GM19324 (cell line): ENCODE results near the gene SSTR3.
"Not testable (repeated sequence)": the region's sequence is repeated elsewhere in the genome, so short reads cannot be mapped to it uniquely, and the experiment has no call there.

Source experiments
- ATAC-seq: cut with Tn5 transposase; IDR thresholded peaks from one replicate; pipeline ENCODE4 v1.9.1; 2021; ENCODE audit warnings: mild to moderate bottlenecking, moderate library complexity; ENCODE audit not compliant: unreplicated experiment, low FRiP score

The SSTR3 gene

DNA sequence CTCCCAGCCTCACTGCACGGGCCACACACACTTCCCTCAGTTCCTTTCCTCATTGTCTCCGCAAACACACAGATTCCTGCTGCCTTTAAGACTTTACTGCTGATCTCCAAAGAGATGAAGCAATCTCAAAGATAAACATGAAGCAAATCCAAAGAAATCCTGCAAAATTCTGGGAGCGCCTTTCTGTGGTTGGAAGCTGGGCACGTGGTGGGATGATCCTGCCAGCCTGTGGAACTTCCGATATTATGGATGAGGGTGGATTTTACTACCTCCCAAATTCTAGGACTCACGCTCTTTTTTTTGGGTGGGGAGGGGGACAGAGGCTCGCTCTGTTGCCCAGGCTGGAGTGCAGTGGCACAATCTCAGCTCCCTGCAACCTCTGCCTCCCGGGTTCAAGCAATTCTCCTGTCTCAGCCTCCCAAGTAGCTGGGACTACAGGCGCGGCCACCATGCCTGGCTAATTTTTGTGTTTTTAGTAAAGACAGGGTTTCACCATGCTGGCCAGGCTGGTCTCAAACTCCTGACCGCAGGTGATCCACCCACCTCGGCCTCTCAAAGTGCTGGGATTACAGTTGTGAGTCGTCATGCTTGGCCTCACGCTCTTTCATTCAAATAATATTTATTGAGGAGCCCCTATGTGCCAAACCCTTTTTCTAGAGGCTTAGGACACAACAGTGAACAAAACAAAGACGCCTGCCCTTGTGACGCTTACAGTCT is 41.4 kb downstream of the SSTR3 start:
- not testable (repeated sequence) for ATAC-seq

DNA sequence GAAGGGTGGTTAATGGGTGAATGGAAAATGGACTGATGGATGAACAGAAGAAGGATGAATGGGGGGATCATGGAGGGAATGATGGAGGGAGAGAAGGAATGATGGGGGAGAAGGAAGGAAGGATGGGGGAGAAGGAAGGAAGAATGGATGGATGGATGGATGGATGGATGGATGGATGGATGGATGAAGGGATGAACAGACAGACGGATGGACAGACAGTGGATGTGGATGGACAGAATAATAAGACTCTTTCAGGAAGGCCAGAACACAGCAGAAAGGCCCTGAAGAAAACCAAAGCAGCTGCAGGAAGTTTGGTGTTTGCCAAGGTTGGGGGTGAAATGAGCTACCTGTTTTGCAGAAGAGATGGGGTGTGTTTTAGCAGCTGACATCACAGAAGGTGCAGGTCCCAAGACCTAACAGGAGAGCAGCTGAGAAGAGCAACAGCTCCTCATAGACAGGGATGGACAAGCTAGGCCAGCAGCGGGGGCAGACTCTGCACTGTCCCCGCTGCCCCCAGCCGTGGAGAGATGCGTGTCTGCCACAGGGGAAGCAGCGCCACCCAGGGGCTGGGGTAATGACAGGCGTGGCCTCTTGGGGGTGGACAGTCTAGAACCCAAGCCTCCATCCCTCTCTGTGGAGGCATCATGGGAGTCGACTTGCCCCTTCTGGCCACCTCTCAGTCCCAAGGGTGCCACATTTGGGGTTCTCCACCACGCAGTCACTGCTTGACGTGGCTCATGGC is 42.2 kb downstream of the SSTR3 start:
- no peak for ATAC-seq

DNA sequence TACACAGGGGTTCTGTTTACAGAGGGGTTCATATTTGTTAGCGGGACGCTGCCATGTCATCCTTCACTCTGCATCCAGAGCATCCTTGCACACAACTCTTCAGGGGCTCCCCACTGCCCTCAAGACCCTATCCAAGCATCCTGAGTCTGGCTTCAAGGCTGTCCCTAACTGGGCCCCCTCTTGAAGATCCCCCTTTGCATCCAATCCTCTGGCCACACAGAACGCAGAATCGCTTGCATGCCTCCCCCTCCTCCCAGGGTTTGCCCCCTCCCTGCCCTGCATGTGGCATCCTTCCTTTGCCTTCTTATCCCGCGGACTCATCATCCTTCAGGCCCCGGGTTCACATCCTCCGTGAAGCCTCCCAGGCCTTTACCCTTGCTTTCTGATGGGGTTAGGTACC is 42.9 kb downstream of the SSTR3 start:
- no peak for ATAC-seq

DNA sequence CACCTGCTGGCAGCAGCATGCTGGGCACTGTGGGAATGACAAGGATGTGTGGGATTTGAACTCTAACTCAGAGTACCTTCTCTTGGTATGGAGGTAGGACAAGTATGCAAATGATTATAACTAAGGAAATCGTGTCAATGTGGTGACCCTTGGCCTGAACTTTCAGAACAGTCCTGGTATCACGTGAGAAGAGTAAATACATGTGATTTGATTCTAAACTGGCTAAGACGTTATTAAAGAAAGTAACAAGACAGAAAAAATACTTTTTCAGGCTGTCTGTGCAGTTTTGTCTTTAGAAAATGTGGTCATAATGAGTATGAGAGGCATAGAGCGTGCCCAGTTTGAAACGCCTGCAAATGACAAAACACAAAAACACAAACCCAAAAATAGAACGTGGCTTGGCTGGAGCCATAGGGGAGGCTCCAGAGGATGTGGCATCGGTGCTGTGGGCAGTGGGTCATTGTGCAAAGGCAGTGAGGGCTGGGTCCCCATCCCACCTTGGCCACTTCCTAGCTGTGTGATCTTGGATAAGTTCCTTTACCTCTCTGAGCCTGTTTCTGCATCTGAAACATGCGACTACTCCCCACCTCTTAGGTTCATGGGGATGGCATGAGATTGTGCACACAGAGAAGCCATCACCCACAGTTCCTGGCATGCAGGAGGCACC is 44.2 kb downstream of the SSTR3 start:
- ATAC-seq, result no peak

DNA sequence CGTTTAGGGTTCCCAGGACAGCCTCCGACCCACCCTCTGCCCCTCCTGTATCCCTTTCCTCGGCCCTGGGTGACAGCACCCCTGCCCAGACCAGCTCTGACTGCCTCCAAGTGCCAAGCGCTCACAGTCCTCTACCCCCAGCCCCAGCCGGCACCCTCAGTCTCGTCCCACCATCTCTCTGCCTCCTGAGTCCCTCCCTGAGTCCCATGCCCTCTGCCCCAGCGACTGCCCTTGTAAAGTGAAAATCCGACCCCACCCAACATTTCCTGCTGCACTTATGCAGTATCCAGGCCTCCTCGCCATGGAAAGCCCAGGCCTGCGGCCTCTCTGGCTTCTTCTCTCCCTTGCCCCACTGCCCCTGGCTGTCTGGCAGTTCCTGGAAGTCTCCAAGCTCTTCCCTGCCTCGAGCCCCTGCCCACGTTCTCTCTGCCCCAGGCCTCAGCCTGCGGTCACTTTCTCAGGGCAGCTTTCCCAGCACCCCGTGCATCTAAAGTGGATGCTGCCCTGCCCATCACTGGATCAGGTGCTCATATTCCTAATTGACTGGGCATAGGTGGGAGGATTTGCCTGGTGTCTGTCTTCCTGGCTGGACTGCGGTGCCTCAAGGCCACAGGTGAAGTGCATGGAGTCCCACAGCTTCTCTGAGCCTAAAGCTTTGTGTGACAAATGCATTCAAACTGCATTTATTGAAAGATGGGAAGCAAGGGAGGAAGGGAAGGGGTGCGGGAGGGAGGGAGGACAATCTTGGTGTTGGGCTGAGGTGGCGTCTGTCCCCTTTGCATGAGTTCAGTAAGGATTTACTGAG is 44.9 kb downstream of the SSTR3 start:
- ATAC-seq, result no peak

DNA sequence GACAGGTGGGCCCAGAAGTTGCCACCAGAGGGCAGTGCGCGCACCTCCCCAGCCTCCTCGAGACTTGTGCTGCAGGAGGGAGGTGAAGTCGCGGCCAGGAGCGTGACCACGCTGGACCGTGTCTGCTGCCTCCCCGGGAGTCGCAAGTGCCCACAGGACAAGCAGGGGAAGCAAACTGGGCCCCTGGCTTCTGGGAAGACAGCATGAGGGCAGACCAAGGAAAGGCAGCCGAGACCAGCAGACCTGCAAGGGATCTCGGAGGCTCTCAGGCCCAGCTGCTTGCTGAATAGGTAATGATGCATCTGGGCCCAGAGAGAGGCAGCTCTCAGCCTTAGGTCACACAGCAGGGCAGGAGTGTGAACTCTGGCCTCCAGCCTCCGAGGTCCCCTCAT is 45.6 kb downstream of the SSTR3 start:
- no peak for ATAC-seq

DNA sequence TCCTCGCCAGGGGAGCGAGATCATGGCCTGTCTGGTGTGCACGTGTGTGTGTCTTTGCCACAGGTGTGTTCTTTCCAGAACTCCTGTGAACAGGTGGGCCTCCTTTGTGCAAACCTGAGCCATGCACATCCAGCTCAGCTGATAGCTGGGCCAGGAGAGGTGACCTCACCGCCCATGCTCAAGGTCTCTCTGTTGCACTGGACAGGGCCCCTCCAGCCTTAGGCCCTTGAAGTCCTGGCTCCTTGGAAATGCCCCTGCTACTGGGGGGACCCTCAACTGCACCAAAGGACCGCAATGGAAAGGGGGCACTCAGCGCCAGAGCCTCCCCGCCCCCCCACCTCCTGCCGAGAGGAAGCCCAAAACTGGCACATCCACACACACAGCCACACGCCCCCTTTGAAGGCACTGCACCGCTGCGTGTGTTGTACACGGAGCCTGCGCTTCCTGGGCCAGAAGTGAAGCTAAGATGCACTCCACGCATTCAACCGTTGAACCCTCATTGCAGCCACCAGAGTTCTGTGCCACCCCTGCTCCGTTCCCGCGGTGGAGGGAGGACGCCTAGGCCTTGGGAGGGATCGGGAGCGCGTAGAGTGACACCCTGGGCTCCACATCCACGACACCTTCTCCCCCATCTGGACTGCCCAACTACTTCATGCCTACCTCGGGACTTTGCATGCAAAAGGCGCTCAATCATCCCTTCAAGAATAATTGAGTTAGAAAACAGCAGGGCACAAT is 46.2 kb downstream of the SSTR3 start:
- ATAC-seq, result no peak

DNA sequence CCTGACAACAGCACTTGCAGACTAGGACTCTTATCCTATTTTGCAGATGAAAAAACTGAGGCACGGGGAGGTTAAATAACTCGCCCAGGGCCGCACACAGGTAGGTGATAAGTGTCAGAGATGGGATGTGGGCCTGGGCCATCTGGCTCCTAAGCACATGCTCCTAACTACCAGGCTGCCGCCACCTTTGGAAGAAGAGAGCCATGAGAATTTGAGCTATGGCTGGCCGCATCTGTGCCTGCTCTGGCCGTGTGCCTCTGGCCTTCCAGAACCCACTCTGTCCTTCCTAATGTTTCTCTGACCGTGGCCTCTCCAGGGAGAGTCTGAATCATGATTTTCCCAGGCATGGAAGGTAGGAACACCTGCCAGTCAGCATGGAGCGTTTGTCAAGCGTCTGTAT is 47.2 kb downstream of the SSTR3 start:
- ATAC-seq, result no peak

DNA sequence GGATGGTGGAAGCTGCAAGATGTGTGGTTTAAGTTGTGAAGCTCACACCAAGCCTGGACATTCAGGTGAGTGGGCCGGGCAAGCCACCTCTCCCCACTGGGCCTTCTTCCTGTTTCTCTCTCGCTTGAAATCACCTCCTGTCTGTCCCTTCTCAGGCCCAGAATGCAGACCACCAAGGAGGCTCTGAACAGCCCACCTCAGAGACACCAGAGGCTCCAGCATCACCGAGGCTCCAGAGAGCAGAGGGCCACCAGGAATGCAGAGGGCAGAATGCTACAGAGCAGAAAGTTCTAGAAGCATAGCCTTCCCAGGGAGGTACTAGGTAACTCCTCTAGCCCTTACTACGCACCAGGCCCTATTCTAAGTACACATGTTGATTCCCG is 47.8 kb downstream of the SSTR3 start:
- ATAC-seq, result no peak

DNA sequence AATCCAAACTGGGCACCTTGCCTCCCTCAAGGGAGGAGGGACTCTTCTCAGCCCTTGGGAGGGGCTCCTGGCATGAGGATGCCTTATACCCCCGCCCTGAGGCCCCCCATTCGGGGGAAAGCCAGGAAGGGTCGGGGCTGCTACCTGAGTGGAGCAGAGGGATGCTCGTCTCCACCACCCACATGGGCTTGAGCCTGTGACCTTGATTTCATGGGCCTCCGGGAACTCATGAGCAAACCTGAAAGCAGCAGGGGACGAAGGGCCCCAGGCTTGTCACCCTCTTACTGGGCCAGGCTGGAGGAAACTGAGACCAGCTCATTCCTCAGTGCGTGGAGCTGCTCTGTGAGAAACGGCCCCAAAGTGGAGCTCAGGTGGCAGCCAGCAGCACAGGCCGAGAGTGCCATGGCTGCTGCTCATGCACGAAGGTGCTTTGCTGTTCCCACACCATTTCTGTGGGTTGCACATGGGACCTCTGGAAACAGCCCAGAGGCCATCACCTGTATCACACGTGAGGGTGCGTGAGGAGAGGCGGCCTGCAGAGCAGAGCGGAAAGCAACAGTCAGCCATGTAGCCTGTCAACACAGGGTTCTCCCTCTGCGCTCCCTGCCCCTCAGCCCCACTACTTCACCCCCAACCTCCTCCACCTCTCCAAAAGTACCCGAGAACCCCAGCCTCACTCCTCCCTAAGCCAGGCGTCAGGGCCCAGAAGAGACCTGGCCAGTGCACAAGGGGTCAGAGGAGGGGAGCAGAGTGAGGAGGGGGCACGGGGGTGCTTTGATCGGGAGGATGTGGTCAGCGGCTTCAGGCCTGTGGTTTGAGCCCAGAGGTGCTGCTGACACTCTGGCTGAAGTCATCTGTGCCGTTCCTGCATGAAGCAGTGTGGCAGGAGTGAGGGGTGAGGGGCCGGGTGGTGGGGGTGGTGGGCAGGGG is 48.4 kb downstream of the SSTR3 start:
- no peak for ATAC-seq

DNA sequence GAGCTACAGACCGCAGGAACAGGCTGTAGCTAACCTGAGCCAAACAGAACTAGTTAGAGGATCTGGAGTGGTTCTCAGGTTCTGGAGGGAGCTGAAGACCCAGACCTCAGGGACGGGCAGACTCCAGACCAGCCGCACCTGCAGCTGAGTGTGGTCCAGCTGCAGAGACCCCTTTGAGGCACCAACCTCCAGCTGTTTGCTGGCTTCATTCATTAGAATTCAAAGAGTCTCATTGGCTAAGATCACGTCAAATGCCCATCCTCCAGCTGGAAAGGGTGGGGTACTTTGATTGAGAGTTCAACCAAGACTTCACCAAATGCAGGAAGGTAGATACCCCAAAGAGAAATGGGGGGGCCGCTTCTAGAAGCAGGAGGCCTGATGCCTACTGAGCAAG is 49.2 kb downstream of the SSTR3 start:
- no peak for ATAC-seq

DNA sequence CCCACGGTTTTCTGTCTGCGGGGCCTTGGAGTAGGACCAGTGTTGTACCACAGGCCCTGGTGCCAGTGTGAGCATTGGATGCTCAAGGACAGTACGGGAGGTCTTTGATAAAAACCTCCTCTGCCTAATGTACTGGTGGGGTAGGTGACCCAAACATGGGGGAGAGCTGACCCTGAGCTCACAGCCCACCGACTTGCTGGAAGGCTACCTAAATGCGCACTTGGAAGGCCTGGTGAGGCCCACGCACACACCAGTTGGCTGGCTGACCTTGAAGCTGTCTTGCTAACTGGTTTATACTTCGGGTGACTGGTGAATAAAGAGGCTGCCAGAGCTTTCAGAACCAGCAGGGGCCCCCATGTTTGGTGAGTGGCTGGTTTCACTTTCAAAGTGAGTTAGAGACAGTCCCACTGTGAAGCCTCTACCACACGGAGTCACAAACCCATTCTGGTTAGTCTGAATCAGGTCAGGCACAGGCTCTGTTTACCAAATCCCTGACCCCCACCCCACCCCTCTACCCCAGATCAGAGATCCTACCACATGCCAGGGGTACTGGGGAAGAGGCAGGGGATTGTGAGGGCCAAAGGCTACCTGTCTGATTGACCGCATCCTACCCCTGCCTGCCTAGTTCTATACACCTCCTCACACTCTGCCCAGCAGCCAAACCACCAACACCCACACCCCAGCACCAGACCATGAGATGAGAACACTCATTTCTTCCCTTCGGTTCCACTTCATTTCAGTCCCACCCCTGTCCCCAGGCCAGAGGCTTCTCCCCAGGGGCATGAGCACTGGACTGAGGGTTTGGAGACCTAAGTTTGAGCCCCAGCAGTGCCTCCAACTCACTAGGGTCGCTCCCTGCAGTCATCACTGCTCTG is 49.8 kb downstream of the SSTR3 start:
- peak; percentile 55 for ATAC-seq

DNA sequence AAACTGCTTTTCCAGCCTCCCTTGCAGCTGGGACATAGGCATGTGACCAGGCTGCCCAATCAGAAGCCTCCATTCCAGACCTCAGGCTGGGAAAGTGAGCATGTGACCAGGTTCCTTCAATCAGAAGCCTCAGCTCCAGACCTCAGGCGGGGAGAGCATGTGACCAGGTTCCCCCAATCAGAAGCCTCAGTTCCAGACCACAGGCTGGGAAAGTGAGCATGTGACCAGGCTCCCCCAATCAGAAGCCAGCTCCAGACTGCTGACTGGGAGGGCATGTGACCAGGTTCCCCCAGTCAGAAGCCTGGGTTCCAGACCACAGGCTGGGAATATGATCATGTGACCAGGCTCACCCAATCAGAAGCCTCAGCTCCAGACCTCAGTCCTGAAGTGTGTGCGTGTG is 50.8 kb downstream of the SSTR3 start:
- no peak for ATAC-seq

DNA sequence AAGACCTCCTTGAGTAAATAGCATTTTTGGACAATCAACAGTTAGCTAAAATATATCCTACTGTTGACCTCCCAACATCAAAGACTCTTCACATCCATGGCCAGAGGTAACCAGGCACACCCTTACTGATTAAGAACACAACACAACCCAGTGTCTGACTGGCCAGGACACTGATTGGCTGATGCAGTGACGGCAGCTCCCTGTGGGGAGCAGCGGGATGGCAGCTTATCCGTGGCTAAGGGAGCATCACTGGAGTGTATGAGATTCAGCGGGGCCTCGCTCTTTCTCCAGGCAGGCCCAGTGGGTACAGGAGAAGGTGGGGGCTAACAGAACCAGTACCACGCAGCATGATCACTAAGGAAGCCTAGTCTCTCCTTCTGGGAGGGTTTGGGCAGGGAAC is 52.2 kb downstream of the SSTR3 start:
- ATAC-seq, result no peak

DNA sequence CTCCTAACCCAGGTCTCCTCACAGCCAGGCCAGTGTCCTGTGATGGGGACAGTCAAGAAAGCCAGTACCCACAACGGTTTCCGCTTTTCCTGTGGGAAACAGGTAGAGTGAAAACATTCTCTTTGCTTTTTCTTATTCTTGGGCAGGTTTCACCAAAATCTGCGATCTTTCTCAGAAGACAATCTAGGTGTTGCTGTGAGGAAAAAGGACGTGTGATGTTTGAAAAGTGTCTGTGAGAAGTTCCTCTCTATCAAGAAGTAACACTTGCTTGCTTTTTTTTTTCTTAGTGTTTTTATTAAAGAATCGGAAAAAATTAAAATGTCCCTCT is 53.4 kb downstream of the SSTR3 start:
- no peak for ATAC-seq

DNA sequence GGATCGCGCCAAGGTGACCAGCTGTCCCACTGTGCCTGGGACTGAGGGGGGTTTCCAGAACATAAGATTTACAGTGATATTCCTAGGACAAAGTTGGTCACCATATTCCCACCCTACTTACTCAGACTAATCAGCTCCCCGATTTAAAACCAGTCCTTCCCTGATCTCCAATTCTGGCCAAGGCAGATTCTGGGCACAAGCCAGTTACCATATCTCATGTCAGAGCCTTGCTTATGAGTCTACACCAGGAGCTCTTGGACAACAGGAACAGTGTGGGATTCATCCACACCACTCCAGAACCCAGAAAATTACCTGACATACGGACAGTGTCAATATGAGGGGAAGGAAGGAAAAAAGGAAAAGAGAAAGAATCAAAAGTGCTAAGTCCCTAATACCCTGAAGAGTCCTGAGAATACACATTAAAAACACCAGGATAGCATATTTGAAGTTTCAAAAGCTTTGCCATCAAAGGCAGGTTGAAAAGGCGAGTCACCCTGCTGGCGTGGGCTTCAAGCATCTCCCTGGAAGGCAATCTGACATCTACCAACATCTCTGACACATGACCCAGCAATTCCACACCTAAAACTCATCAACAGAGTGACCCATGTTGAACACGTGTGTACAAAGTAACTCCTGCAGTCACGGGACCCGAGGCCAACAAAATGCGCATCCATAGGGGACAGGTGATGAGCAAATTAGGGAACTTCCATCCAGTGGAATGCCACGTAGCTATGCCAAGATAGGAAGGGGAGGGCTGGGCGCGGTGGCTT is 54.6 kb downstream of the SSTR3 start:
- ATAC-seq, result no peak

DNA sequence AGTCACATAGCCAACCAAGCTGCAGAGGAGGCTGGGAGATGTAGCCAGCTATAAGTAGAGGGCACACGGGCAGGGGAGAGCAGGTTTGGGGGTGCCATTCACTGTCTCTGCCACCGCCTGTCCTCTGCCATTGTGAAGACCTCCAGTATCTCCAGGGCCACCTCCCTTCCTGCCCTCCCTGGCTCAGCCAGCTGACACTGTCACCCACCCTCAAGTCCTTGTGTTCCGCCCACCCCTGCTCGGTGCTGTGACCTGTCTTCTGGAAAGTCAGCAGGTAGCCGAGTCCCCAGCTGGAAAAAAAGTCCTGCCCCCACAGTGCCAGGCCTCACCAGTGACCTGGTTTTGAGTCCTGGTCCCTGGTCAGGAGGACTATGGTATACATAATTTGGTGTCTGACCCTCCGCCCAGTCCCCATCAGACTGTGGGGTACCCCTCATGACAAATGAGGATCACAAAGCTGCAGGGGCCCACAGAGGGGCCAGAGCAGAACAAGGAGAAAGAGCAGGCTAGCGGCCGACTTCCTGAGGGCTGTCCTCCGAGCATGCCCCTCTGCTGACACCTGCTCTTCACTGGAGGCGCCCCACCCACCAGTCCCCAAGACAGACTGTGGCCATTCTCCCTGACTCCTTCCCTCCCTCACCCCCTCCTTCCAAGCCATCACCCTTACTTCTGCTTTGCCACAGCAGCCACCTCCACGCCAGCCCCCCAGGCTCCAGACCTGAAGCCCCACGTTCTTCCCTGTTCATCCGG is 55.4 kb downstream of the SSTR3 start:
- no peak for ATAC-seq
